T-helper 2 cell treated with Interferon-gamma antibody and Interleukin-4, amounts not matched to agents 100 ng/mL and 5 ng/mL, for 36 hours (primary cell): Measurements from ENCODE around the gene BSG. TPM values are rescaled to one million over a fixed set of nuclear protein-coding genes. Genes with fewer than 3 reads are reported as not detected.
"Not testable (repeated sequence)": the region's sequence is repeated elsewhere in the genome, so short reads cannot be mapped to it uniquely, and the experiment has no call there.

Source experiments
- intact Hi-C: fragments of 100-400 bp; cut with micrococcal nuclease; formaldehyde crosslinking; loops from one replicate; pipeline ENCODE4 v1.15.1; 2023
- total RNA-seq: library from RNA; stranded (reverse); gene quantifications from 2 replicates; pipeline ENCODE4 v1.2.3, GENCODE V29; 2022

BSG gene
- total RNA-seq, 1 donor from 2014 or later, result 237 TPM

GRCh38 chr19:602391-603301 is 30.2 kb downstream of the BSG start:
- intact Hi-C loops, result no loop called here

GRCh38 chr19:603302-603639 is 30.9 kb downstream of the BSG start:
- intact Hi-C loops, result not testable (repeated sequence)

GRCh38 chr19:603779-604178 is 31.4 kb downstream of the BSG start:
- intact Hi-C loops, result not testable (repeated sequence)

GRCh38 chr19:604355-604754 is 32.0 kb downstream of the BSG start:
- intact Hi-C loops, result no loop called here

GRCh38 chr19:605061-605971 is 32.9 kb downstream of the BSG start:
- intact Hi-C loops, result not testable (repeated sequence)

- intact Hi-C loops, result no loop called here
Measured at GRCh38 chr19:607301-608154, 35.1 kb downstream of the BSG start.

GRCh38 chr19:608155-609003 is 36.0 kb downstream of the BSG start:
- intact Hi-C loops, result no loop called here

GRCh38 chr19:609004-609346 is 36.6 kb downstream of the BSG start:
- intact Hi-C loops, result no loop called here

GRCh38 chr19:610071-610800 is 37.8 kb downstream of the BSG start:
- intact Hi-C loops, result loop anchor here (2.0 kb wide), 1 partner anchor 23 kb away; the partner anchor contains the start of gene POLRMT

GRCh38 chr19:610801-611480 is 38.5 kb downstream of the BSG start:
- intact Hi-C loops, result loop anchor here (2.0 kb wide), 1 partner anchor 22 kb away; the partner anchor contains the start of gene POLRMT

- intact Hi-C loops, result loop anchor here (2.0 kb wide), 1 partner anchor 21 kb away; the partner anchor contains the start of gene POLRMT
Measured at GRCh38 chr19:611481-611868, 39.1 kb downstream of the BSG start.

- intact Hi-C loops, result no loop called here
Measured at GRCh38 chr19:612941-613340, 40.5 kb downstream of the BSG start.

GRCh38 chr19:613732-614567 is 41.6 kb downstream of the BSG start:
- intact Hi-C loops, result no loop called here

GRCh38 chr19:615619-616018 is 43.2 kb downstream of the BSG start:
- intact Hi-C loops, result no loop called here

GRCh38 chr19:616062-616700 is 43.8 kb downstream of the BSG start:
- intact Hi-C loops, result no loop called here

- intact Hi-C loops, result no loop called here
Measured at GRCh38 chr19:616747-617526, 44.5 kb downstream of the BSG start.
